Endothelial cell of umbilical vein (primary cell): ENCODE data around the gene AMBP. TPM values are rescaled to one million over a fixed set of nuclear protein-coding genes. Genes with fewer than 3 reads are reported as not detected.

ENCODE experiments used
- BruUV-seq: library from RNA; stranded (reverse); fragments of 400-500 nt; replicated peaks from 2 replicates; lab custom pipeline; 2021; lab: Mats Ljungman, UMichigan
- CTCF ChIA-PET: fragments of 300-600, 350-600 bp; sonication (Branson Sonifier 250); formaldehyde crosslinking; loops from one replicate; lab custom pipeline; 2021; ENCODE audit warnings: antibody characterized with exemption, inconsistent platforms; lab: Charles Lee
- POLR2A ChIA-PET: fragments of 300-600, 350-600 bp; sonication (Branson Sonifier 250); formaldehyde crosslinking; loops from one replicate; lab custom pipeline; 2021; ENCODE audit warnings: antibody characterized with exemption, inconsistent platforms; lab: Charles Lee
- DNase-seq: peaks from one replicate; pipeline ENCODE4 v3.0.0-alpha.2; 2011; ENCODE audit warnings: low read depth, low spot score
- FAIRE-seq: peaks from 2 replicates; lab custom pipeline; 2011; peaks lifted over from hg19 to GRCh38; lab: Jason Lieb, UNC
- H2AFZ ChIP-seq: 2 replicates; pipeline ENCODE4 v1.6.0; 2012; ENCODE audit warnings: low read depth, low read length, control low read depth, inconsistent platforms
- H3K27ac ChIP-seq: 2 replicates; pipeline ENCODE4 v1.5.1; 2011; ENCODE audit warnings: low read depth, mild to moderate bottlenecking, control low read depth, low read length, moderate library complexity; ENCODE audit not compliant: insufficient read depth
- H3K27me3 ChIP-seq, 2 experiments: 2 replicates each; pipeline versions ENCODE4 v1.6.0 to v1.6.1; 2011; ENCODE audit warnings: low read length in 2 of 2, mixed read lengths in 1 of 2; ENCODE audit not compliant: control insufficient read depth in 2 of 2, insufficient read depth in 2 of 2
- H3K36me3 ChIP-seq, 2 experiments: 2 replicates in 1 of 2; 3 replicates in 1 of 2; pipeline ENCODE4 v1.5.1; 2011; ENCODE audit warnings: low read length in 2 of 2, mild to moderate bottlenecking in 1 of 2, moderate library complexity in 1 of 2; ENCODE audit not compliant: control insufficient read depth in 2 of 2, insufficient read depth in 2 of 2; ENCODE audit errors: extremely low read depth in 1 of 2
- H3K4me1 ChIP-seq: 3 replicates; pipeline ENCODE4 v1.5.1; 2011; ENCODE audit warnings: mild to moderate bottlenecking, low read length; ENCODE audit not compliant: control insufficient read depth, insufficient read depth; ENCODE audit errors: extremely low read depth
- H3K4me2 ChIP-seq: 2 replicates; pipeline ENCODE4 v1.6.1; 2011; ENCODE audit warnings: low read length, control low read depth, mixed read lengths; ENCODE audit not compliant: insufficient read depth
- H3K4me3 ChIP-seq, 3 experiments: fragments of 200-600 bp in 1 of 3; sonication (generic), shearing (Covaris generic) in 1 of 3; replicated peaks in 1 of 3; 2 replicates each; pipeline ENCODE4 v1.5.1; 2011 to 2016; ENCODE audit warnings: control low read depth in 3 of 3, low read length in 3 of 3, mild to moderate bottlenecking in 2 of 3, inconsistent platforms in 1 of 3, low read depth in 1 of 3, moderate library complexity in 1 of 3; ENCODE audit not compliant: insufficient read depth in 1 of 3
- H3K79me2 ChIP-seq: 2 replicates; pipeline ENCODE4 v1.6.0; 2012; ENCODE audit warnings: low read length, inconsistent platforms; ENCODE audit not compliant: control insufficient read depth, insufficient read depth
- H3K9ac ChIP-seq: replicated peaks from 2 replicates; pipeline ENCODE3; 2011; ENCODE audit warnings: low read length, control low read depth; ENCODE audit not compliant: insufficient read depth; ENCODE audit errors: extremely low read depth
- H3K9me1 ChIP-seq: replicated peaks from 3 replicates; pipeline ENCODE4 v1.6.0; 2011; ENCODE audit warnings: mild to moderate bottlenecking, low read length; ENCODE audit not compliant: control insufficient read depth, insufficient read depth; ENCODE audit errors: extremely low read depth
- H3K9me3 ChIP-seq: replicated peaks from 2 replicates; pipeline ENCODE4 v1.5.1; 2012; ENCODE audit warnings: low read length, inconsistent platforms; ENCODE audit not compliant: control insufficient read depth, insufficient read depth
- H4K20me1 ChIP-seq: replicated peaks from 2 replicates; pipeline ENCODE3; 2011; ENCODE audit warnings: mild to moderate bottlenecking, low read length; ENCODE audit not compliant: control insufficient read depth, insufficient read depth; ENCODE audit errors: extremely low read depth
- EZH2 ChIP-seq: IDR thresholded peaks from 2 replicates; pipeline ENCODE4 v1.6.1; 2012; ENCODE audit warnings: borderline replicate concordance, low read depth, mild to moderate bottlenecking, moderate library complexity, low read length, inconsistent platforms; ENCODE audit not compliant: severe bottlenecking
- FOS ChIP-seq: IDR thresholded peaks from 2 replicates; pipeline ENCODE4 v1.6.1; 2011; ENCODE audit warnings: mild to moderate bottlenecking, low read length, moderate library complexity, borderline replicate concordance; ENCODE audit not compliant: insufficient read depth
- GATA2 ChIP-seq: IDR thresholded peaks from 2 replicates; pipeline ENCODE4 v1.7.0; 2011; ENCODE audit warnings: low read depth, mild to moderate bottlenecking, moderate library complexity, mixed read lengths, low read length; ENCODE audit not compliant: insufficient read length, insufficient read depth
- JUN ChIP-seq: IDR thresholded peaks from 2 replicates; pipeline ENCODE4 v1.6.1; 2011; ENCODE audit warnings: borderline replicate concordance, low read depth; ENCODE audit not compliant: insufficient read length, insufficient read depth
- MYC ChIP-seq: IDR thresholded peaks from one replicate; pipeline ENCODE4 v1.6.1; 2011; ENCODE audit warnings: mild to moderate bottlenecking, low read depth, low read length
- POLR2A ChIP-seq: IDR thresholded peaks from 2 replicates; pipeline ENCODE4 v1.6.1; 2012; ENCODE audit warnings: low read depth, mild to moderate bottlenecking, control low read depth, low read length
- POLR2AphosphoS5 ChIP-seq: IDR thresholded peaks from 2 replicates; pipeline ENCODE4 v1.6.1; 2012; ENCODE audit warnings: low read depth, mild to moderate bottlenecking, control low read depth, low read length, moderate library complexity; ENCODE audit not compliant: insufficient read depth
- dilution Hi-C: fragments of 300-500 bp; cut with MboI; formaldehyde crosslinking; loops from one replicate; pipeline ENCODE4 v1.15.0; 2019; ENCODE audit warnings: low sequenced_read_pairs; ENCODE audit not compliant: extremely low pct_ligation_motif_present
- intact Hi-C: fragments of 100-400 bp; cut with micrococcal nuclease; formaldehyde crosslinking; loops from one replicate; pipeline ENCODE4 v1.10.0; 2022
- polyA plus RNA-seq, 4 experiments: library from polyadenylated mRNA; depleted of rRNA in 3 of 4; stranded (reverse) in 3 of 4; unstranded in 1 of 4; fragments of >200 nt; gene quantifications; 2 replicates each; pipeline versions ENCODE4 v1.2.1 to v1.2.3, GENCODE V29; 2011 to 2012; ENCODE audit warnings: missing spikeins in 1 of 4
- total RNA-seq: library from RNA; stranded (reverse); gene quantifications from 2 replicates; pipeline ENCODE4 v1.2.3, GENCODE V29; 2021
- TF ChIP-seq, protein P1 (sequence below): IDR thresholded peaks from 2 replicates; pipeline ENCODE4 v1.6.1; 2011; ENCODE audit not compliant: insufficient read depth, insufficient read length
- TF ChIP-seq, protein P2 (sequence below), 2 donors: IDR thresholded peaks; 1 replicate in 1 of 2; 2 replicates in 1 of 2; pipeline ENCODE4 v1.5.1; 2011; ENCODE audit warnings: low read length in 2 of 2, mild to moderate bottlenecking in 2 of 2, moderate library complexity in 2 of 2, control low read depth in 1 of 2, inconsistent platforms in 1 of 2, low read depth in 1 of 2; ENCODE audit not compliant: insufficient read depth in 1 of 2; ENCODE audit errors: extremely low read depth in 1 of 2

The AMBP gene
- total and polyA plus RNA-seq, 2 donors (not counting 3 experiments of a cell fraction or from before 2014, with no cell fraction given), result not detected

DNA sequence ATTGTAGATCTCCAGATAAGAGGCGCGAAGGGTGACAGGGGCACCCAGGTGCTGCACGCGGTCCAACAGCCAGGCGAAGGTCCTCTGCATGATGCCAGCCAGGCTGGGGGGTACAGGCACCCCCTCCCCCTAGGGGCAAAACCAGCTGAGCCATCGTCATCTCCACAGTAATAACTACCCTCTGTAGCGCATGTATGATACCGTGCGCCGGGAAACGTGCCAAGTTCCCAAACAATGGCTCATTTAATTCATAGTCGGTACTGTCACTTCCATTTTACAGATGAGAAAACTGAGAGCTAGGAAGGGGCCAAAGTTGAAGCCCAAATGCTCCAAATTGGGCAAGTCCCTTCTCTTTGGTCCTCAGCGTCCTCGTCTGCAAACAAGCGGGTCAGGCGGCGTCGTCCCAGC, 19.5 kb upstream of the AMBP start:
- no TSS peak for BruUV-seq
- H2AFZ ChIP-seq, result no peak overlapping the region
- FAIRE-seq (no peak), DNase-seq (peak; percentile 30)
- H3K4me1 ChIP-seq, result peaks cover 10% of the 10 kb centered on the region
- ChIA-PET CTCF (interaction anchor here (1.6 to 4.5 kb wide), 3 partner anchors 11 to 193 kb away, joined by 6 to 41 read pairs (median 11); no protein-coding TSS in a partner anchor), POLR2A (no interaction called here)
- H3K79me2 ChIP-seq, result no peaks in the 10 kb centered on the region
- H3K9me3 ChIP-seq, result peaks cover 3% of the 10 kb centered on the region
- H3K4me3 ChIP-seq, result peak overlapping the region in 1 of 3 experiments; percentile 31
- TF ChIP-seq MYC, result no peak
- TF ChIP-seq EZH2, result no peak
- TF ChIP-seq, protein P1, sequence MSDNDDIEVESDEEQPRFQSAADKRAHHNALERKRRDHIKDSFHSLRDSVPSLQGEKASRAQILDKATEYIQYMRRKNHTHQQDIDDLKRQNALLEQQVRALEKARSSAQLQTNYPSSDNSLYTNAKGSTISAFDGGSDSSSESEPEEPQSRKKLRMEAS, result no peak
- no peak for TF ChIP-seq FOS
- TF ChIP-seq, protein P2, sequence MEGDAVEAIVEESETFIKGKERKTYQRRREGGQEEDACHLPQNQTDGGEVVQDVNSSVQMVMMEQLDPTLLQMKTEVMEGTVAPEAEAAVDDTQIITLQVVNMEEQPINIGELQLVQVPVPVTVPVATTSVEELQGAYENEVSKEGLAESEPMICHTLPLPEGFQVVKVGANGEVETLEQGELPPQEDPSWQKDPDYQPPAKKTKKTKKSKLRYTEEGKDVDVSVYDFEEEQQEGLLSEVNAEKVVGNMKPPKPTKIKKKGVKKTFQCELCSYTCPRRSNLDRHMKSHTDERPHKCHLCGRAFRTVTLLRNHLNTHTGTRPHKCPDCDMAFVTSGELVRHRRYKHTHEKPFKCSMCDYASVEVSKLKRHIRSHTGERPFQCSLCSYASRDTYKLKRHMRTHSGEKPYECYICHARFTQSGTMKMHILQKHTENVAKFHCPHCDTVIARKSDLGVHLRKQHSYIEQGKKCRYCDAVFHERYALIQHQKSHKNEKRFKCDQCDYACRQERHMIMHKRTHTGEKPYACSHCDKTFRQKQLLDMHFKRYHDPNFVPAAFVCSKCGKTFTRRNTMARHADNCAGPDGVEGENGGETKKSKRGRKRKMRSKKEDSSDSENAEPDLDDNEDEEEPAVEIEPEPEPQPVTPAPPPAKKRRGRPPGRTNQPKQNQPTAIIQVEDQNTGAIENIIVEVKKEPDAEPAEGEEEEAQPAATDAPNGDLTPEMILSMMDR (IDR thresholded peaks at IDR 0.05; ENCODE audit: extremely low read depth in 1 of 2, insufficient read depth in 1 of 2, low read depth in 1 of 2, low read length in 2 of 2), result no peak
- TF ChIP-seq POLR2AphosphoS5, result no peak
- no peak for TF ChIP-seq GATA2
- TF ChIP-seq POLR2A, result no peak
- TF ChIP-seq JUN, result no peak
- H3K36me3 ChIP-seq, result no peaks in the 10 kb centered on the region
- peak overlapping the region; percentile 38 for H3K4me2 ChIP-seq
- no peaks in the 10 kb centered on the region for H3K9me1 ChIP-seq
- no peaks in the 10 kb centered on the region for H3K27me3 ChIP-seq
- H4K20me1 ChIP-seq, result no peaks in the 10 kb centered on the region
- dilution Hi-C loops (loop anchor here (25.0 kb wide), 1 partner anchor 190 kb away; no protein-coding TSS in a partner anchor), intact Hi-C loops (no loop called here)
- H3K9ac ChIP-seq, result no peak overlapping the region
- H3K27ac ChIP-seq, result no peak overlapping the region
